A549 treated with AZD2906 at 1 μM for 4 hours (cell line): Measurements from ENCODE around the gene NUDT6. TPM values are rescaled to one million over a fixed set of nuclear protein-coding genes. Genes with fewer than 3 reads are reported as not detected.

ENCODE experiments used
- total RNA-seq: library from RNA; stranded (reverse); fragments of 200-300 nt; extraction: Qiagen RNA extraction; gene quantifications from 5 replicates; pipeline ENCODE4 v1.2.3, GENCODE V29; 2022

The NUDT6 gene
- total RNA-seq, result 5.9 to 7.0 TPM (median 6.1 TPM) in 5 replicates

GRCh38 chr4:122921971-122922876 lies at the start of gene NUDT6:
Gene NUDT6, minus strand, starts transcription at chr4:122922597. Its CDS starts 25 bp downstream, at chr4:122922572.

Other genes starting within 250 kb of the NUDT6 start
- 2.1 to 2.9 TPM (median 2.6 TPM) in 5 replicates for gene BBS12, start 189.9 kb downstream of the NUDT6 start, total RNA-seq
- 30.8 to 49.6 TPM (median 46.6 TPM) in 5 replicates for gene FGF2, start 95.8 kb downstream of the NUDT6 start, total RNA-seq